Stimulated activated CD4-positive, alpha-beta T cell treated with anti-CD3 and anti-CD28 coated beads, Interleukin-2, amount 100 ng/mL, for 24 hours (primary cell): ENCODE results near the gene CAPZB.
"Not testable (repeated sequence)": the region's sequence is repeated elsewhere in the genome, so short reads cannot be mapped to it uniquely, and the experiment has no call there.

Source experiments
- DNase-seq, 2 donors: peaks; one replicate each; pipeline ENCODE4 v3.0.0-alpha.2; 2020

Gene CAPZB

DNA sequence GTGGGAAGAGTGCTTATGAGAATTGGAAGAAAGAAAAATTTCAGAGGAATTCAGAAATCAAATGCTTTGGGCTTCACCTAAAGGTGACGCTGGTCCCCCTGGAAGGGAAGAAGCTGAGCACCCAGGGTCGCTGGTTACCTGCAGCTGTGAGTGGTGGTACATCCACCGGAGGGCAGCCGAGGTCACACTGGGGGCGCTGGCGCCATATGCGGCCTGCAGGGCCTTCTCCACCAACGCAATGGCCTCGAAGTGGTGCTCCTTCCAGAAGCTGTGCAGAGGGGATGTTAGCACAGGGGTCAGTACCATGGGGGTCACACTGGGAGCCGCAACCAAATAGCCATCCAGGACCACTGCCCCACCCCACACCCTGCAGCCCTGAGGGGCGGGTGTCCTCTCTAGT is 179.5 kb downstream of the CAPZB start:
- no peak for DNase-seq

DNA sequence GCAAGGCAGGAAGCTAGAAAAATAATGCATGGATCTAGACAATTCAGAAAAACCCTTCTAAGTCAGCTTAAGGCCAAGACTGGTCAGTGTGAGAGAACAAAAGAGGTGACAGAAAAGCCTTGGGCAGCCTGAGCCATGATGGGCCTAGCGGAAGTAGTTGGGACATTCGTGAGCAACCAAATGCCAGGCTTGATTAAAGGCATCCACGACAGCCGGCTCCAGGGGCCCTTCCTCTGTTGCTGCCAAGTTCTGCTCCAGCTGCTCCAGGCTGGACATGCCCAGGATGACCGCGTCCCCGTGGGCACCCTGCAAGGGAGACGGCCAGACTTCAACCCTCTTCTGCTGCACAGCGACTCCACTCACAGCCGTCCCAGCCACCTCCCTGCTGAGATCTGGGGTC is 181.3 kb downstream of the CAPZB start:
- not testable (repeated sequence) for DNase-seq

DNA sequence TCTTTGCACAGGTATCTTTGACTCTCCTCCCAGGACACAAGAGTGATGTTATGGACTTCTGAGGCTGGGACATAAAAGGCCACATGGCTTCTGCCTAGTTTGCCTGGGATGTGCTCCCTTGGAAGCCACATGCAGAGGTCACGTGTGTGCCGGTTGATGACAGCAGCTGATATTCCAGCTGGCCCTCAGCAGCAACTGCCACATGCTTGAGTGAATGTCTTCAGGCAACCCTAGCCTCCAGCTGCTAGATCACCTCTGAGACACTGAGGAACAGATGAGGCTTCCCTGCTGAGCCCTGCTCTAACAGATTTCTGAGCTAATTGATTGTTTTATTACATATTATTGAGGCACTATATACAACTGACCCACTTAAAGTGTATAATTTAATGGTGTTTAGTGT is 185.1 kb downstream of the CAPZB start:
- no peak for DNase-seq

DNA sequence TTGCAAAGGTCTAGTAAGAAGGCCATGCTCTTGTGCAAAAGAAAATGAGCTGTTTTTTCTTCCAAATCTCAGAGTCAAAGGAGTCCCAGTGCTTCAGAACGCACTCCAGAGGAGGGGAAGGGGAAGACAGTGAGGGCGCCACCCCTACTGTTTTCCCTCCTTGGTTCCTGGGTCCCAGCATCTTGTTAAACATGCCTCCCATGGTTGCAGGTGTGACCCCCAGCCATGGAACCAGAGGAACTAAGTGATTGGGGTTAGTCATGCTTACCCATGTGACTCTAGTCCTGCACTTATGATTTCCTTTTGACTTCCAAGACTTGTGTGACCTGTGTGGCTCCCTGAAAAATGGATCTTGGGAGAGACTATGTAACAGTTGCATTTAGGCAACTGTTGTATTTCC is 190.7 kb downstream of the CAPZB start:
- DNase-seq, result no peak

DNA sequence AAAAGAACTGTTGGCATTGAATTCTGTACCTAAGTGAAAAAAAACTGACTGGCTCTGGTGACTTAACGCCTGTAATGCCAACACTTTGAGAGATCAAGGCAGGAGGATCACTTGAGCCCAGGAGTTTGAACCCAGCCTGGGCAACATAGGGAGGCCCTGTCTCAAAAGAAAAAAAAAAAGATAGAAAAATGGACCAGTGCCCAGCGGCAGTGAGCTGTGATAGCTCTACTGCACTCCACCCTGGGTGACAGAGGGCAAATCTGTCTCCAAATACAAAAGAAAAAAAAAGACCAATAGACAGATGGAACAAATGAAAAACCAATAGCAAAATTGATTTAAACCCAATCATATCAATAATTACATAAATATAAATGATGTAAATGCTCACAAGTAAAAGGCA is 196.1 kb downstream of the CAPZB start:
- DNase-seq, result no peak
